ENCODE data around the gene LPP. TPM values are rescaled to one million over a fixed set of nuclear protein-coding genes. Genes with fewer than 3 reads are reported as not detected.

Gene LPP
- total RNA-seq, 1 donor from 2014 or later: 184 TPM

- H3K36me3 Mint-ChIP-seq (ENCODE audit: unreplicated experiment): peaks cover 13% of the 10 kb centered on the region
- no peak for DNase-seq (ENCODE audit: extremely low spot score, unreplicated experiment)
- no peaks in the 10 kb centered on the region for H3K9me3 Mint-ChIP-seq (ENCODE audit: unreplicated experiment)
- H3K27me3 Mint-ChIP-seq (ENCODE audit: unreplicated experiment): no peaks in the 10 kb centered on the region
- no peak overlapping the region for H3K4me3 Mint-ChIP-seq (ENCODE audit: unreplicated experiment)
- peak overlapping the region; percentile 85 for H3K27ac Mint-ChIP-seq (ENCODE audit: unreplicated experiment)
- H3K4me1 Mint-ChIP-seq (ENCODE audit: unreplicated experiment): peaks cover 71% of the 10 kb centered on the region
- TF ChIP-seq CTCF (IDR thresholded peaks at IDR 0.05): no peak
These were observed 55.8 kb downstream of the LPP start for GRCh38 chr3:188209740-188210139.

DNA sequence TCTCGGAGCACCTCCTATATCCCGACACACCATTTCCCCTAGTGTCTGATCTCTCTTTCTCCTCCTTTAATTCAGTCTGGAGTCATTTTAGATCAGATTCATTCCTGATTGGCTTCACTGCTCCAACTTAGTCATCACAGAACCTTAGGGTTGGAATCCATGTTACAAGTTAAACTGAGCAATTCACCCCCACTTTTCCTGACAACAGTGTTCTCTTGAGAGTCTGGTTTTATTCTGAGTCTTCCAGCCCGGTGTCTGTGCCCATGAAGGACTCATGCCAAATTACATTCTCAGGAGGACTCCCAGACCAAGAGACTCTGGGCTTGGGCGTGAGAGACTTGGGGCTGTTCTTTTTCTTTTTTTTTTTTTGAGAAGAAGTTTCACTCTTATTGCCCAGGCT lies 57.5 kb downstream of the LPP start:
- Mint-ChIP-seq H3K4me3 (ENCODE audit: unreplicated experiment) (no peak overlapping the region), H3K4me1 (ENCODE audit: unreplicated experiment) (peaks cover 70% of the 10 kb centered on the region), H3K36me3 (ENCODE audit: unreplicated experiment) (peaks cover 13% of the 10 kb centered on the region), H3K27me3 (ENCODE audit: unreplicated experiment) (no peaks in the 10 kb centered on the region), H3K9me3 (ENCODE audit: unreplicated experiment) (no peaks in the 10 kb centered on the region), H3K27ac (ENCODE audit: unreplicated experiment) (peak overlapping the region; percentile 93)
- DNase-seq (ENCODE audit: extremely low spot score, unreplicated experiment): no peak
- TF ChIP-seq CTCF (IDR thresholded peaks at IDR 0.05): no peak

DNA sequence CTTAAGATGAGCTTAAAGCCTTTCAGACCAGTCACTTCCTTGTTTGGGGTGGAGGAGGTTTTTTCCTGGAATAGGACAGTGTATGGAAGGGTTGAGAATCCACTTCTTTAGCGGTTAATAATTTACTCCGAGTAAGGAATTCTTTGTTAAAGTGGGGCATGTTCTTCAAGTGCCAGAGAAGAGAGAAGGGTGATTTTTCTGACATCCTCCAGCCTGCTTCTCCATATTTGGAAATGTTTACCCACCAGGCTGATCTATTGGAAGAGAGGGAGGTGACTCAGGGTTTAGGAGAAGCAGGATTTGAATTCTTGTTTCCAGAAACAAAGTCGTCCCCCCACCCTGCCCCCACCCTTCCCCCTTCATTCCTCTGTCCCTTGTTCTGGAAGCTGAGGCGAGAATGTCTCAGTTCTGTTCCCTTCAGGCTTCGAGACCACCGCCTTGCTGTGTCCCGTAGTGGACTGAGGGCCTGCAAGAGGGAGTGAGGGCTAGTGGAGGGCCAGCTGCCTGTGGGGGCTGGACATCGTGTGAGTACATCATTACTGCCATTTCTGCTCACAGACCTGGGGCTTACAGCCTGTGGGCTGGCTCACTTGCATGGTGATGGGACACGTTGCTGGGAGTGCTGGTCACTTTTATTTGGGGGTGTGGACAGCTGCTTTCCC lies 58.5 kb downstream of the LPP start:
- Mint-ChIP-seq H3K9me3 (ENCODE audit: unreplicated experiment) (no peaks in the 10 kb centered on the region), H3K4me3 (ENCODE audit: unreplicated experiment) (peak overlapping the region; percentile 31), H3K27ac (ENCODE audit: unreplicated experiment) (peak overlapping the region; percentile 93)

GRCh38 chr3:188214442-188214841 lies 60.5 kb downstream of the LPP start:
- DNase-seq (ENCODE audit: extremely low spot score, unreplicated experiment): no peak
- Mint-ChIP-seq H3K4me3 (ENCODE audit: unreplicated experiment) (no peak overlapping the region), H3K27ac (ENCODE audit: unreplicated experiment) (peak overlapping the region; percentile 93), H3K9me3 (ENCODE audit: unreplicated experiment) (no peaks in the 10 kb centered on the region), H3K36me3 (ENCODE audit: unreplicated experiment) (peaks cover 12% of the 10 kb centered on the region), H3K27me3 (ENCODE audit: unreplicated experiment) (no peaks in the 10 kb centered on the region), H3K4me1 (ENCODE audit: unreplicated experiment) (peaks cover 68% of the 10 kb centered on the region)
- no peak for TF ChIP-seq CTCF (IDR thresholded peaks at IDR 0.05)

More for the DNA sequence above, 58.5 kb downstream of the LPP start:
- no peak for DNase-seq (ENCODE audit: extremely low spot score, unreplicated experiment)
- Mint-ChIP-seq H3K4me1 (ENCODE audit: unreplicated experiment) (peaks cover 73% of the 10 kb centered on the region), H3K36me3 (ENCODE audit: unreplicated experiment) (peaks cover 13% of the 10 kb centered on the region), H3K27me3 (ENCODE audit: unreplicated experiment) (no peaks in the 10 kb centered on the region)
- no peak for TF ChIP-seq CTCF (IDR thresholded peaks at IDR 0.05)

DNA sequence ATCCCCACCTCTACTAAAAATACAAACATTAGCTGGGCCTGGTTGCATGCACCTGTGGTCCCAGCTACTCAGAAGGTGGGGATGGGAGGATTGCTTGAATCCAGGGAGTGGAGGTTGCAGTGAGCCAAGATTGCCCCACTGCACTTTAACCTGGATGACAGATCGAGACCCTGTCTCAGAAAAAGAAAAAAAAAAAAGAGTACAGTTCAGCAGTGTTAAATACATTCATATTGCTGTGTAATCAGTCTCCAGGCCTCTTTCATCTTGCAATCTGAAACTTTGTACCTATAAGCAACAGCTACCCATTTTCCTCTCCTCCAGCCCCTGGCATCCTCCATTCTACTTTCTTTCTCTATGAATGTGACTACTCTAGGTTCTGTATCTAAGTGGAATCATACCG lies 61.2 kb downstream of the LPP start:
- H3K27me3 Mint-ChIP-seq (ENCODE audit: unreplicated experiment): no peaks in the 10 kb centered on the region
- H3K4me3 Mint-ChIP-seq (ENCODE audit: unreplicated experiment): no peak overlapping the region
- no peak for TF ChIP-seq CTCF (IDR thresholded peaks at IDR 0.05)
- H3K36me3 Mint-ChIP-seq (ENCODE audit: unreplicated experiment): peaks cover 7% of the 10 kb centered on the region
- peaks cover 68% of the 10 kb centered on the region for H3K4me1 Mint-ChIP-seq (ENCODE audit: unreplicated experiment)
- DNase-seq (ENCODE audit: extremely low spot score, unreplicated experiment): no peak
- H3K27ac Mint-ChIP-seq (ENCODE audit: unreplicated experiment): peak overlapping the region; percentile 15
- no peaks in the 10 kb centered on the region for H3K9me3 Mint-ChIP-seq (ENCODE audit: unreplicated experiment)

Measured in osteocyte (in vitro differentiated cells).